GM19324 (cell line): ENCODE data around the gene IQSEC3.
"Not testable (repeated sequence)": the region's sequence is repeated elsewhere in the genome, so short reads cannot be mapped to it uniquely, and the experiment has no call there.

Experiments
- ATAC-seq: cut with Tn5 transposase; IDR thresholded peaks from one replicate; pipeline ENCODE4 v1.9.1; 2021; ENCODE audit warnings: mild to moderate bottlenecking, moderate library complexity; ENCODE audit not compliant: unreplicated experiment, low FRiP score

IQSEC3 gene

DNA sequence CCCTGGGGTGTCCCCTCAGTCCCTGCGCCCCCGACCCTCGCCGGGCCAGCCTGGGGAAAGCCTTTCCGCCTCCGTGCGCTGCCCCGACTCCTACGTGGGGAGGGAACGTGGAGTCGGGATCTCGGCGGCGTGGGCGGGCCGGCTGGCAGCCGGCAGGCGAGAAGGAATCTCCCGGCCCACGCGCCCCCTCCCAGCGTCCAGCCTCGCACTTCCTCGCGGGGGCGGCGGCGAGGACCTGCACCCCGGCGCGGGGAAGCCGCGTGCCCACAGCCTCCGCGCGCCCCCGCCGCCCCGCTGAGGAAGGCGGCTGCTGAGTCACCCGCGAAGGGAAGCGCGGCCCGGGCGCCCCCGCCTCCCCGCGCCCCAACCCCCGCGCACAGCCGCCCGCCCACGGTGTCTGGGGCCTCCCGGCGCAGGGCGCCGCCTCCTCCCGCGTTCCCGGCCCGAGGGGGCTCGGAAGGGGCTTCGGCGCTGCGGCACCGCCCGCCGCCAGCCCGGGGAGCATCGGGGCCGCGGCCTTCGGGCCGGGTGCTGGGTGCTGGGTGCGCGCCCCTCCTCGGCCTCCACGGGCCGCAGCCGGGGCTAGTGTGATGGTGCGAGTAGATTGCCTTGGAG lies 11.3 kb downstream of the IQSEC3 start:
- ATAC-seq = not testable (repeated sequence)

DNA sequence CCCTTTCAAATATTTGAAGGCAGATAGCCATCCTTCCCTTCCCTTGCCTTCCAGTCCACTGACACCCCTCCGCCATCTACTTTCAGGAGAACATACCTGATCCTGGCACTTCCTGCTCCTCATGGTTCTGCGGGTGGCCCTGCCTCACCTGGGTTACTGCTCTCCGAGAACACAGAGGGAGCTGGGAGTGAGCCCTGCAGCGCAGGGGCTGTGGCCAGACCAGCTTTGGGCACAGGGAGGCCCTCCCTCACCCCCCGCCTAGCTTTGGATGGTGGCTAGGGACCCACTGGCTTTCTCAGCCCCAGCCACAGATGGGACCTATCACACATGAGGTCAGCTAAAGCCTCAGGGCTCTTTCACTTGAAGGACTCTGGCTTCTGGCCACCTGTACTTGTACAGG lies 12.4 kb downstream of the IQSEC3 start:
- ATAC-seq = no peak

DNA sequence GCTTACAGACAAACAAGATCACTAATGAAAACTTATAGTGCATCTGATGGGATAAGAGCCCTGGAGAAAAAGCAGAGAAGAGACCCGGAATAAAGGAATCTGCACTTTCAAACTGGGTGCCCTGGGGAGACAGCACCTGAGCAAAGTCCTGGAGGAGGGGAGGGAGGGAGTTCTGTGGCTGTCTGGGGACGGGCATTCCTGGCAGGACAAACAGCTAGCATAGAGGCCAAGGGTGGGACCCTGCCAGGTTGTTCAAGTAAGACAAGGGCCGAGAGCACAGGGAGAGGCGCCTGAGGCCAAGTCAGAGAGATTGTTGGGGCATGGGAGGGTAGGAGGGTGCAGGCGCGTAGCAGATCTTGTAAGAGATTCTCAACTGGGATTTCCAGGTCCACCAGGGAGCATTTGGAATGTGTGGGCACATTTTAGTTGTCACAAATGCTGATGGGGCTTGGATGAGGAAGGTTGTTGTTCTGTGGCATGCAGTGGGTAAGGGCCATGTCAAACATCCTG lies 14.2 kb downstream of the IQSEC3 start:
- no peak for ATAC-seq

DNA sequence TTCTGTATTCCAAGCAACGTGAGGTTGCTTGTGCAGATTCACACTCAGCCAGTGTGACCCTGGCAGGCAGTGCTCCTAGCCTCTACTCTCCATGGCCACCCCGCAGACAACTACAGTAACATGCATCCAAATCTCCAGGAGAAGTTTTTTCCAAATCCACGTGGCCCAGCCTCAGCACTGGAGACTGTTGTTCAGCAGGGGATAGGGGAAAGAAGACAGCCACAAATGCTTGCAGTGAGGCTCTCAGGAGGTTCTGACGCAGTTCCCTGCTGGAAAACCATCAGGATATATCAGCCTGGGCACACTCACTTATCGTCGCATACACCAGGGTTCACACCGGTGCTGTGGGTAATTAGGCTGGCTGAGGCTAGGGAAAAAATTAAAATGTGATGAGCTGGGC lies 16.2 kb downstream of the IQSEC3 start:
- ATAC-seq = no peak

DNA sequence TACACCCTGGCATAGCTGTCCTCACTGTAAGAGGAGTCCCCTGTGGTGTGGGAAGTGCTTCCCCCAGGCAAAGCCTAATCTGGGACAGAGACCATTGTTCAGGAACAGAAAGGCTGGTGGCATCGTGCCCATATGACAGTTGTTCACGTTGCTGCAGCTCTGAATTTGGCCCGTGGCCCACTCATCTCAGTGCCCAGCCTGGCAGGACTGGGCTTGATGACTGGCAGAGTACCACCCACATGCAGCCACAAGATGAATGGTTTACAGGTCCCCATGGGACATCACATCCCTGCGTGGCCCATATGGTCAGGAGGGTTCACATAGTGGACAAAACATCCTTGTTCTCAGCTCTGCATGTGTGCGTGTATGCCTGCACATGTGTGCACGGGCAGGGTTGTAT lies 17.5 kb downstream of the IQSEC3 start:
- no peak for ATAC-seq

DNA sequence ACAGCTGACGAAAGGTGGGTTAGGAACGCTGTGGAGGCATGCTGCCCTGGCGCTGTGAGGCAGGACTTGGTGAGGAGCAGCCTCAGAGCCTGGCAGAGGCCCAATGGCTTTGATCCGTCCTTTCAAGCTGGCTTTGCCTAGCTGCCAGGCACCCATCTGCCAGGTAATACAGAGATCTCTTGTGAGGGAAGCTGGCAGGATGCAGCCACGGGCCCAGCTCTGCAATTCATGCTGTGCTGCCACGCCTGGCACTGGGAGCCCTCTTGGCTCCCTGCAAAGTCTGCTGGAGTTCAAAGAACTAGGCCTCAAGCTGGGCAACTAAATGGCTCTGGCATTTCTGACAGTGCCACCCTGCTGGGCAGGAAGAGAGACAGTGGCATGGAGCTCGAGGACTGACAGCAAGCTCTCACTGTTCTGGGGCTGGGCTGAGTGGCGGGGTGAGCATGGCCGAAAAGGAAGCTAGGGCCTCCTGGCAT lies 18.7 kb downstream of the IQSEC3 start:
- no peak for ATAC-seq

DNA sequence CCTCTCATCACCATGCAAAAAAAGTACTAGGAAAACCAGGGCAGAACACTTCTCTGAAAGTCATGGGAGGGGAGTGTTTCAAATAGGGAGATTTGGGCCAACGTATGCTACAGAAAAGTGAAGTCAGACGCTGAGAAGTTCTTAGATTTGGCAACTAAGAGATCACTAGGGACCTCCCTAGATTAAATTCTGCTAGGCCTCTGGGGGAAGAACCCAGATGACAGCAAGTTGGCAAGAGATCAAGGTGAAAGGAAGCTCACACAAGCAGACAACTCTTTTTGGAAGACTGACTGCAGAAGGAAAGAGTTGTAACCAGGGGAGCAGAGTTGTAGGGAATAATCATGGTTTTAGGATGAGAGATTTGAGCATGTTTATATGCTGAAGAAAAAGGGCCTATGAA lies 20.7 kb downstream of the IQSEC3 start:
- ATAC-seq = no peak

DNA sequence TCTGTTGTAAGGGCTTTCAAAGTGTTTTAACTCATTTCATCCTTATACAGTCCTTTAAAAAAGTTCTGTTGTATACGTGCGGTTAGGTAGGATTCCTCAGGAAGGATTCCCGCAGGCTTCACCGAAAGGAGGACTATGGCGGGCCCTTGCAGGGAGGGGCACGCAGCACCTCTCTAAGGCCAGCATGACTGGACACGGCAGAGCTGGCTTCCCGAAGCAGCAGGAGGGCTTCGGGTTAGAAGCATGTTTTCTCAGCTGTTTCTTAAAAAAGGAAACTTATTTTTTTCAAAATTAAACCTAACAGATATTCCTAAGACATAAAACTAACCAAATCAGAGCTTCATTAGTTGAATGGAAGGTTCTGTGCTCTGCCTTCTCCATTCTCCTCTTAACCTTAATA lies 21.3 kb downstream of the IQSEC3 start:
- no peak for ATAC-seq

DNA sequence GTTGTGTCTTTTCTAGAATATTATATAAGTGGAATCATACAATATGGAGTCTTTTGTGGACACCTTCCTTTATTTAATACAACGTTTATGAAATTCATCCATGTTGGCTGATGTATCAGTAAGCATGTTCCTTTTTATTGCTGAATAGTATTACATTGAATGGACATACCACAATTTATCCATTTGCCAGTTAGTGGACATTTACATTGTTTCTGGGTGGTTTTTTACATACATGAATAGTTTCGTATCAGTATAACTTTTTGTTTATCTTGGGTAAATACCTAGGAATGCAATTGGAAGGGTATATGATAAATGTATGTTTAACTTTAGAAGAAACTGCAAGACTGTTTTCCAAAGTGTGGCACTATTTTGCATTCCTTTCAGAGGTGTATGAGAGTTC lies 23.1 kb downstream of the IQSEC3 start:
- ATAC-seq = no peak

DNA sequence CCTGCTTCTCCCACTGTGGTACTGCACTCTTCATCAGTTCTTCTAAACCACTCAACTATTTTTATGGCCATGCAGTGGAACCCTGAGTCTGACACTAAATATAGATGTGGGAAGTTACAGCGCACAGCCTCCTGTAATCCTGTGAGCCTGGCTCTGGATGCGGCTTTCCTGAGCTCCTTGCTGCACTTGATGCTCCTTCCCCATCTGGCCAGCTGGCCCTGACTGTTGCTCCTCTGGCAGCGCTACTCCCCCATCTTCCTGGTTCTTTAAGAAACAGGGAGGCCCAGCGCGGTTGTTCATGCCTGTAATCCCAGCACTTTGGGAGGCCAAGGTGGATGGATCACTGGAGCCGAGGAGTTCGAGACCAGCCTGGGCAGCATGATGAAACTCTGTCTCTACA lies 24.6 kb downstream of the IQSEC3 start:
- no peak for ATAC-seq

DNA sequence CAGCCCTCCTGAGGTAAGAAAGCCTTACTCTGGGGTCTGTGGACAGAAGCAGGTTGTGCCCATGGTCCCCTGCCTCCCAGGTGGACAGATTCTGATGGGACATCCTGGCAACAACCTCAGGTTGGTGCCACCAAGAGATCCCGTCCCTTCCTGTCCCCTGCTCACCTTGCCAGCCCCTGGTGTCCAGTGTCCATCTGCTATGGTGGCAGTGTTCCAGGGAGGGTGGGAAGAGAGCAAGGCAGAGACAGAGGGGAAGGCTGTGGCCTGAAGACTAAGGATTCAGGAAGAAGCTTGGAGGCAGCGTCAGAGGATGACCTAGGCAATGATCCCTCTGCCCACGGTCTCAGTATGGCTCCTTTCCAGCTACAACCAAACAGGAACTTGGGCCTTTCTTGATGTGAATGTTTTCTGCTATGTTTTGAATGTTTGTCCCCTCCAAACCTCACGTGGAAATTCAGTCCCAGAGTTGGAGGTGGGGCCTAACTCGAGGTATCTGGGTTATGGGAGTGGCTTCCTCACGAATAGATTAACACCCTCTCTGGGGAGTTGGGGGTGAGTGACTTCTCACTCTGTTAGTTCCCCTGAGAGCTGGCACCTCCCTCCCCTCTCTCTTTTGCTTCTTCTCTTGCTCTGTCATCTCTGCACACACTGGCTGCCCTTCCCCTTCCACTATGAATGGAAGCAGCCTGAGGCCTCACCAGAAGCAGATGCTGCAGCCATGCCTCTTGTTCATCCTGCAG lies 26.9 kb downstream of the IQSEC3 start:
- ATAC-seq = no peak

DNA sequence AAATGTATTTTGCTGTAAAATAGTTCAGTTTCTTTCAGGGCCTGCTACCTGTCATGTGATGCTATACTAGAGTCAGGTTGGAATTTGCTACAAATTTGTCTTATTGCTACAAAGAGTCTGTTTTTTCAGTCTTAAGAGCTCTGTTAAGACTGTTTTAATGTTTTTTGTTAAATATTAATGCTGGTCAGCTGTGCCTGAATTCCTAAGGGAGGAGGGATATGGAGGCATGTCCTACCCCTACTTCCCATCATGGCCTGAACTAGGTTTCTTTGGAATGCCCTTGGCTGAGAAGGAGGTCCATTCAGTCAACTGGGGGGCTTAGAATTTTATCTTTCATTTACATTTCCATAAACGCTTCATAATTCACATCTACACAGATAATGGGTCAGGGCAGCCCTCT lies 30.0 kb downstream of the IQSEC3 start:
- no peak for ATAC-seq

DNA sequence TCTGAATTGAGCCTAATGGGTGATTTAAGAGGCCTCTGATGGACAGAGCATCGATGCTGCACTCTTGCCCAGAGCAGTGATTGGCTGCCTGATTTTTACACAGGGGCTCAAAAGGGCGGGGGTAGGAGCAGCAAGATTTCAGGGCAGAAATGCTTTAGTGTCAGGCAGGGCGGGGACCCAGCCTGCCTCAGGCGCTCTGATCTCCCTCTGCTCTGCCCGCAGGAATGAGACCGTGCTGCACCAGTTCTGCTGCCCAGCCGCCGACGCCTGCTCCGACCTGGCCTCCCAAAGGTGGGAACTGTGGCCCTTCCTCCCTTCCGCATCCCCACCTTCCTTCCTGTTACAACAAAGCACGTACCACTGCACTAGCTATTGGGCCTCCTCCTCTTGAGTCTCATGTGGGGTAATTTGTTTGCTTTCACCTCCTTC lies 32.4 kb downstream of the IQSEC3 start:
- no peak for ATAC-seq

DNA sequence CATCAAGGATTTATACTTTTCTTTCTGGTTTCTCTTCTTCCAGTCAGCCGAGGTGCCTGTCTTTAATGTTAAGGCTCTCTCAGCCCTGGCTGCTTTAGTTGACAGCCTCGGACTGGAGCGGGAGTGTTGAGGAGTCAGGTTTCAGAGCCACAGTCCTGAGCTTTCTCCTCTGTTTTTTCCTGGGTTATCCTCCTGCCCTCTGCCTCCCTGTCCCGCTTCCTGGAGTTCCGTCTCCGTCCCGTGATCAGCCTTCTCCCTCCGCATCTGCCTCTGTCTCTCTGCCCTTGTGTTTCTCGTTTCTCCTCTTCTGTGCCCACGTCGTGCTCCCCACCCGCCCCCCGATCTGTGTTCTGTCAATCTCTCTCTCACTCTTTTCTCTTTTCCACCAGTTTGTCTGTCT lies 33.0 kb downstream of the IQSEC3 start:
- ATAC-seq = no peak

DNA sequence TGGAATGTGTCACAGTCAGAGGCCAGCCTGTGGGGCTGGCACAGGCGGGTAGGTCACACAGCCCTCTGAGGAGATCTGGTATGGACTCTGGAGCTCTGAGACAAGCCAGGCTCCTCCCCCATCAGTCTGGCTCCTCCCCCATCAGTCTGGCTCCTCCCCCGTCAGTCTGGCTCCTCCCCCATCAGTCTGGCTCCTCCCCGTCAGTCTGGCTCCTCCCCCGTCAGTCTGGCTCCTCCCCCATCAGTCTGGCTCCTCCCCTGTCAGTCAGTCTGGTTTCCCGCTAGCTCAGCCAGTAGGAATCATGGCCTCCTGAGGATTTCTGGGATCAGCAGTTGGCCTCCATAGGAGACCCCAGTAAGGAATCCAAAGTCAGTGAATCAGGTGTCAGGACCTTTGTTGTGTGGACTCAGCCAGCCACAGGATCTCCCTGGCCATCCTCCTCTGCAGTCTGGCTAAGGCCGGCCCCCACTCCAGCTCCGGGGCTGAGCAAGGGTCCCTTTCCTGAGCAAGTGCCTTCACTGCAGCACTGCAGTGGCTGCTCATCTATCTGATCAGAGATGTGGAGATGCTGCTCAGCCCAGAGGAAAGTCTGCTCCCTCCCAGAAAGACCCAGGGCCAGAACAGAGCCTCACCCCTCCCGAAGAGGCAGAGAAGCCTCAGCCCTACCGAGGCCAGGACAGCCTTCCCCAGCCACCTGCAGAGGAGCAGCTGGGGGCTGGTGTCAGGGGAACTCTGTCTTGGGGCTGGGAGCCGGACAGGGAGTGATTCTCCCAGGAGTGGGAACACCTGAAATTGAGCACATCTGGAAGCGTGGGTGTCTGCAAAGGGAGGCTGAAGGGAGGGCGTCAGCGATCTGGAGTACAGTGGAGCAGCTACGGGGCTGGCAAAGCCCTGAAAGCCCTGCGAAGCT lies 35.7 kb downstream of the IQSEC3 start:
- ATAC-seq = no peak

DNA sequence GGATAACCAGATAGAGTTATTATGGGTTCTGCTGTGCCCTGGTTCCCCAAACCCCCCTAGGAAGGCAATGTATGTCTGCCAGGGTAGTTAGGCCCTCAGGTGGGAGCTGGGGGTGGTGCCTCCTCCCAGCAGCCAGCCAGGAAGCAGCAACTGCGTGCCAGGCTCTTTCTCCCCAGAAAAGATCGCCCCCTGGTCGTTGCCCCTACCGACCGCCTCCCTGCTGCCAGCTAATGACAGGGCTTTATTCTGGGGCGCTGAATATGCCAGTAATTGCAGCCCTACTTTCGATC lies 36.3 kb downstream of the IQSEC3 start:
- no peak for ATAC-seq

DNA sequence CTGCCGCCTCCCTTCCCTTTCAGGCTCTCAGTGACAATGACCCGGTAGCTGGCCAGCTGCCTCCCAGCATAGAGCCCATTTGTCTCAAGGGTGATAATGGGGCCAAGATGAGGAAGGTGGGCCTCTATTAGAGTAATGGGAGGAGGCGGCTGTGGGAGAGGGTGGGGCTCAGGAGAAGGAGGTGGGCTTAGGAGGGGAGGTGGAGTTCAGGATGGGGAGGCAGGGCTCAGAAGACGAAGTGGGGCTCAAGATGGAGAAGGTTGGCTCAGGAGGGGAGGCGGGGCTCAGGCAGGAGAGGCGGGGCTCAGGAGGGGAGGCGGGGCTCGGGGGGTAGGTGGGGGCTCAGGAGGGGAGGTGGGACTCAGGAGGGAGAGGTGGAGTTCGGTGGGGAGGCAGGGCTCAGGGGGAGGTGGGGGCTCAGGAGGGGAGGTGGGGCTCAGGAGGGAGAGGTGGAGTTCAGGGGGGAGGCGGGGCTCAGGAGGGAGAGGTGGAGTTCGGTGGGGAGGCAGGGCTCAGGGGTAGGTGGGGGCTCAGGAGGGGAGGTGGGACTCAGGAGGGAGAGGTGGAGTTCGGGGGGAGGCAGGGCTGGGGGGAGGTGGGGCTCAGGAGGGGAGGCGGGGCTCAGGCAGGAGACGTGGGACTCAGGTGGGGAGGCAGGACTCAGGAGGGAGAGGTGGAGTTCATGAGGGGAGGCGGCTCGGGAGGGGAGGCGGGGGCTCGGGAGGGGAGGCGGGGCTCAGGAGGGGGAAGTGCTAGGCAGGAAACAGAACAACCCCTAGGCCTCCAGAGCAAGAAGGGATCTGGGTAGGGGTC lies 36.8 kb downstream of the IQSEC3 start:
- ATAC-seq = no peak

DNA sequence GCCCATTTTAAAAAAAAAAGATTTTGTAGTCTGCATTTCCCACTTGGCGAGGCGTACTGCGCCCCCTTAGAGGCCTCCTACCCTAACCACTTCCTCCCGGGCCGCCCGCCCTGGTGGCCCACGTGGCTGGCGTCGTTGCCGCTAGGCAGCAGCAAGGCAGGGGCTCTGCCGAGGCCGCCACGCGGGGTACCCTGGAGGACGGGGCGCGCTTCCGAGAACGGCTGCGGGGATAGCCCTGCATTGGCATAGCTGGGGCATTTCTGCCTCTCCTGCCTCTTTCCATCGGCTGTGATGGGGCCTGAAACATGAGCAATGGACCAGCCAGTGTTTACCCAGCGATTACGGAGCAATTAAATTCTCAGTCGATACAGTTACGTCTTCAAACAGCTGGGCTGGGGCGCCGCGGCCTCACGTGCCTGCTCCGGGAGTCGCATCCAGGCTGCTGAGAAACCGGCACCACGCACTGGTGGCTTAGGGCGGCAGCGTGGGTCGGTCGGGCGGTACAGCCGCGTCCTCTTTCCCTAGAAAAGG lies 38.0 kb downstream of the IQSEC3 start:
- ATAC-seq = no peak

DNA sequence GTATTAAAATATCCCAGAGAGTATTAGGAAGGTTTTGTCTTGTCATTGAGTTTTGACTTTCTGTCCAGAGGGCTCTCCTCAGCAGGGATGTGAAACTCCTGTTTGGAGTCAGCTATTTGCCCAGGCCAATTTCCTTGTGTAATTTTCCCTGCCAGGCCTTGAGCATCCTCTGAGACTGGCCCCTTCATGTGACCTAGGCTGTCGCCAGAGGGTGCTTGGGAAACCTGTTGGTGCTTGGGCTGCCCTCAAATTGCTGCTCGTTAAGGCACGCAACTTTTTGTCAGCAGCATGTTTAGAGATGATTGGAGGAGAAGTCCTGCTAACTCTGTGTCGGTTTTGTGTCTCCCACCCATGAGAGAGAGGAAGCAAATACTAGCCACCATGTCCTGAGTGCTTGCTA lies 39.1 kb downstream of the IQSEC3 start:
- ATAC-seq = peak; percentile 16

DNA sequence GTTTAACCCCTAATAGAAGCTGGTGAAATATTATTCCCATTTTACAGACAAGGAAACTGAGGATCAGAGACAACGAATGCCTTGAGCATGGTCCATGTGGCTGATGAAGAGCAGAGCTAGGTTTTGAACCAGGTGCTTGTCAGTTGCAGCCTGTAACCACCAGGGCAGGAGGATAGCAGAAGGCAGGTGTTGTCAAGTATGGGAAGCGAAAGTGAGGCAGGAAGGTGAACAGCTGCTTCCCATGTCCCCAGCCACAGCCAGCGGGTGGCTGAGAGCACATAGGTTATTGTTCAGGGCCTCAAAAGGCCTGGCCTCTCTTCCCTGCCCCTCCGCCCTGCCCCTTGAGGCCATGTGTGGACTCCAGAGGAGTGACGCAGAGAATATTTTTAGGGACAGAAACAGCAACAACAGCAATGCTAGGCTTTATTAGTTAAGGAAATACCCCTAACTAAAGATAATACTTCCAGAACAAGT lies 39.6 kb downstream of the IQSEC3 start:
- ATAC-seq = peak; percentile 84
